ENCODE data around the gene DNAJC27.

The DNAJC27 gene

GRCh38 chr2:24924732-24925131 is 47.0 kb downstream of the DNAJC27 start:
- no peak for DNase-seq

- no peak for DNase-seq
Measured at GRCh38 chr2:24924266-24924665, 47.5 kb downstream of the DNAJC27 start.

GRCh38 chr2:24923106-24923505 is 48.6 kb downstream of the DNAJC27 start:
- DNase-seq = no peak

GRCh38 chr2:24922556-24922955 is 49.2 kb downstream of the DNAJC27 start:
- no peak for DNase-seq

DNA sequence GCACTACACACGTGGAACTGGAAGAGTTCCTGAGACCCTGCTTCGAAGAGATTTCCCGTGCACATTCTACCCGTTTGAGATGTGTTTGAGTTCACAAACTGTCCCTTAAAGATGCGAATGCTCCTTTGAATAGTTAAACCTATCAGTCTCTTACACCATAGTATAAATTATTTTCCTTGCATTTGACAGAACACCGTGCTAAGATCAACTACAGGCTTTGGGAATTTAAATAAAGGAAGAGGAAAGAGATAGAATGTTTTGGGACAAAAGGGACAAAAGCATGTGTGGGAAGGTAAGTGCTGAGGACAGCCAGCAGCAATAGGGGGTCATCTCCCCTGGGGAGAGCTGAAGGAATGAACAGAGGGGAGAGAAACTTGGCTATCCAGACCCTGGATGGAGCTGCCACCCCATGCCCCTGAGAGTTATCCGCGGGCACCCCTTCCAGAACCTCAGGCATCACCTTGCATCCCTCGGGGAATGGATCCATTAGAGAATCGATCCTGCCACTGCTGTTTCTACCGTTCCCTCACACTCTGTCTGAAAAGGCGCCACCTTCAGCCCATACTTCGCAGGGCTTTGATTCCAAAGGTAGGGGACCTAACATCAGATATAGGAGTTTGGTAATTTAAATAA is 50.8 kb downstream of the DNAJC27 start:
- no peak for DNase-seq

GRCh38 chr2:24920098-24920808 is 51.5 kb downstream of the DNAJC27 start, which contains the start of gene ADCY3:
Gene ADCY3, minus strand, starts transcription at chr2:24920237. Its CDS starts 1,250 bp downstream, at chr2:24918987.
- peak; percentile 33 for DNase-seq

GRCh38 chr2:24919506-24920097 is 52.2 kb downstream of the DNAJC27 start:
- DNase-seq = no peak

GRCh38 chr2:24919037-24919505 is 52.7 kb downstream of the DNAJC27 start:
- peak; percentile 34 for DNase-seq

- no peak for DNase-seq
Measured at GRCh38 chr2:24918326-24919036, 53.3 kb downstream of the DNAJC27 start.

- DNase-seq = no peak
Measured at GRCh38 chr2:24917731-24918325, 53.9 kb downstream of the DNAJC27 start.

DNA sequence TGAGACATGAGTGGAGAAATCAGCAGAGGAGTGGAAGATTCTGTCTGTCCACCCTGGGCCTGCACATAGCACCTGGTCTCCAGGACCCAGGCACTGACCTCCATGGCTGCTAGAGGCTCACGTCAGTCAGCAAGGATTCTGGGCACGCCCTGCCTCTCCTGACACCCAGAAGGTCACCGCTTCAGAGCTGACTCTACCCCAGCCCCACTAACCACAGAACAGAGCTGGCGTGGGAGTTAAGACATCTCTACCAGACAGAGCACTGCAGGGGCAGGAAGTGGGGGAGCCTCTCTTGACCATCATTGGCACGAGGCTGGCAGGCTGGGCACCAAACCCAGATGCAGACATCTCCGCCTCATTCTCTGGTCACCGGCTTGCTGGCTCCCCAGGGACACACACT is 54.7 kb downstream of the DNAJC27 start:
- DNase-seq = no peak

- DNase-seq = no peak
Measured at GRCh38 chr2:24915796-24916195, 56.0 kb downstream of the DNAJC27 start.

GRCh38 chr2:24915175-24915574 is 56.6 kb downstream of the DNAJC27 start:
- DNase-seq = no peak

DNA sequence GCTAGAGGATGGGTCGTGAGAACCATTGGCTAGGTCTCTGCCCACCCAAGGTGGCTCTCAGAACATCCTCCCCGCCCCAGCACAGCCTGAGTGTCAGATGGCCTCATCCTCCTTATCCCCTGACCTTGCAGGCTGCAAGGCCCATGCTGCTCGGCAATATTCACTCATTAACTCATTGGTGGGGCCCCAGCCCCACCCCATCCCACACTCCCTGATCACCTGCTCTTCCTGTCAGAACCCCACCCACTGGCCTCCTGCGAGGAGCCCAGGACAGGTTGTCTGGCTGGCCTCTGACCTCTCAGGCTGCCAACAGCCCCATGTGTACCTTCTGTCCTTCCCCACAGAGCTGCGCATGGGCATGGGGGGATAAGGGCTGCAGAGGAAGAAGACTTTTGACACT is 57.0 kb downstream of the DNAJC27 start:
- DNase-seq = no peak

GRCh38 chr2:24913911-24914310 is 57.8 kb downstream of the DNAJC27 start:
- no peak for DNase-seq

DNA sequence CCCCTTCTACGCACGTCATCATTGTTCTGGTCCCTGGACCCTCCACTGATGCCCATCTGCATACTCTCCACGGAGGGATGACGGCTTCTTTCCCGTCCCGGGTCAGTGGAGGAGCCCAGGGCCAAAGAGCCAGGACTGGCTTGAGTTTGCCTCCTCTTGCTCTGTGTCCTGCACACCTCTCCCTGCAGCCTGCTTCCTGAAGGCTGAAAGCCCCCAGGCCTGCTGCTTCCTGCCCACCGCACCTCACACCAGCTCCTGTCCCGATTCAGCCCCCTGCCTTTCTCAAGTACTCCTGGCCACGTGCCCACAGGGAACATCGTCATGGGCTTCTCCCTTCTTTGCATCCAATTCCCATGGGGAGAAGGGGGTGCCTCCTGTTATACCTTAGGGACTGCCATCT is 58.8 kb downstream of the DNAJC27 start:
- DNase-seq = no peak

- no peak for DNase-seq
Measured at GRCh38 chr2:24912523-24912922, 59.2 kb downstream of the DNAJC27 start.

DNA sequence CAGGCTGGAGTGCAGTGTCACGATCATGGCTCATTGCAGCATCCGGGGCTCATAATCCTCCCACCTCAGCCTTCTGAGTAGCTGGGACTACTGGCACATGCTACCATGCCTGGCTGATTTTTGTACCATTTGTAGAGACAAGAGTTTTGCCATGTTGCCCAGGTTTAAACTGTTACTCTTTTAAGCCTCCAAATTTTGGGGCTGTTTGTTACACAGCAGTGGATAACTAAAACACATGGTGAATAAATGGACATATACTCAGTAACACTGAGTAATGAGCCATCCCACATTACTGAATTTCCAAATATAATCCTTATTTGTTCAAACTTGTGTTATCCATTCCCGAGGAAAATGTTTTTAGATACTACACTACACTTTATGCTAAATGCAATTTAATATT is 61.5 kb downstream of the DNAJC27 start:
- no peak for DNase-seq

DNA sequence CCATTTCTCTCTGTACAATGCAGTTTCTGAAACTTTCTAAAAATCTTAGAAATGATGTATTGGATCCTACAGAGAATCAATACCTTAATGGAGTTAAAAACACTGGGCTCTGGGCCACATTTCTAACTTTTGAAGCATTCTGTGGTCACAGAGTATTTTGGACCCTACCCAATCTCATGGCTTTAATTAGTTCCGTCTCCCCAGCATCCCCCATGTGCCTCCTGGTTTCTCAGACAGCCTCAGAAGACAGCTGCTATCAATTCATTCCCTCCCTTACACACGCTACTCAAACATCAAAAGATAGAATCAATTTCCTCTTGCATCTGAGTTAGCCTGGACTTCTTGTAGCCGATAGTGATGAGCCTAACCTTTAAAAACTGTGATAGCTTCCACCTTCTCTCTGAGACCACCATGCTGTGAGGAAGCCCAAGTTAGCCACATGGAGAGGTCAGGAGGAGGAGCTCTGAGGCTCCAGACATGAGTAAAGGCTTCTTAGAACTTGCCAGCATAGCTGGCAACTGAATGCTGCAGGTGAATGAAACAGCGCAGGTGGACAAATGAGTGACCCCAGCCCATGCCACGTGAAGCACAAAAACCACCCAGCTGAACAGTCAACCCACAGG is 62.1 kb downstream of the DNAJC27 start:
- DNase-seq = no peak

DNA sequence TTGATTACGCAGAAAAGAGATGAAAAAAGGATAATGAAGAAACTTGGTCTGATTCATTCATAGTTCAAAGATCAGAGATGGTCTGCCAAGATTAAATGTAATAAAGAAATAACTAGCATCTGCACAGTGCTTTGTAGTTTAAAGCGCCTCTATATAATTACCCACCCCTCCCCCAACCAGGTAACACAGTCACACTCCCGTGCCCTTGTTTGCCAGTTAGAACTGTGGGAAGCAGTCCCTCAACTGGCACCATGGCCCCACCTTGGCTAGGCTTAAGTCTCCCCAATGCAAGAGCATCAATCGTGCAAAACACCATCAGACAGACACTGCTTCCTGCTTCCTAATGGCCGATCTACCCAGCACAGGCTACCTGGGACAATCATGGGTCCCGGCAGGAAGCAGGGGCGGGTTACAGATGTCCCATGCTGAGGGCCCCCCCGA is 63.3 kb downstream of the DNAJC27 start:
- no peak for DNase-seq

DNA sequence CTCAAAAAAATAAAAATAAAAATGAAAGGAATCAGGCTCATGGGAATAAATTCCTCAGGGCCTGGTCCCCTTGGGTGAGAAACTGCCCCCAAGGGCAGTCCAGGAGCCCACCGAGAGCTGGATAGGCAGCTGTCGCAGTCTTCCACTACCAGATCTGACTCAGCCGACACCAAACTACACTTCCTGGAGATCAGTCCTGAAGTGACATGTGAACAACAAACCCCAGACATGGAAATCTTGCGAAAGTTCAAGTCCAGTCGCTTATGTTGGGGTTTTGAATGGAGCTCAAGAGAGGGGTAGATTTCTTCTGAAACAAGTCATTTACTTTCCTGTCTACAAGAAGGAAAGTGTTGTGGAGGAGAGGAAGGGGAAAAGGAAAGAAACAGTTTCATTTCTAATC is 64.6 kb downstream of the DNAJC27 start:
- no peak for DNase-seq

GRCh38 chr2:24906466-24906865 is 65.3 kb downstream of the DNAJC27 start:
- no peak for DNase-seq
